SK-N-SH treated with all-trans-retinoic acid at 6 μM for 48 hours (cell line): Measurements from ENCODE around the gene PPP2R5D.

ENCODE experiments used
- ARNTL ChIP-seq: fragments of 450-650 bp; formaldehyde crosslinking; IDR thresholded peaks from 2 replicates; pipeline ENCODE4 v1.5.0; 2020; ENCODE audit warnings: low read depth, mild to moderate bottlenecking, moderate library complexity, borderline replicate concordance
- BACH2 ChIP-seq: fragments of 250-450 bp; sonication (Bioruptor Pico); IDR thresholded peaks from 2 replicates; pipeline ENCODE4 v1.9.0; 2021; ENCODE audit warnings: mild to moderate bottlenecking, borderline replicate concordance
- CREB5 ChIP-seq: fragments of 250-450 bp; sonication (Bioruptor Pico); IDR thresholded peaks from 2 replicates; pipeline ENCODE4 v1.5.1; 2020; ENCODE audit warnings: low read depth, mild to moderate bottlenecking, moderate library complexity
- CSDC2 ChIP-seq: fragments of 250-450 bp; sonication (Bioruptor Pico); IDR thresholded peaks from 2 replicates; pipeline ENCODE4 v1.5.0; 2020; ENCODE audit warnings: mild to moderate bottlenecking, moderate library complexity
- CSRNP3 ChIP-seq: fragments of 250-450 bp; sonication (Bioruptor Pico); IDR thresholded peaks from 2 replicates; pipeline ENCODE4 v1.5.1; 2021; ENCODE audit warnings: mild to moderate bottlenecking, moderate library complexity
- ISL1 ChIP-seq: fragments of 250-450 bp; sonication (Bioruptor Pico); IDR thresholded peaks from 2 replicates; pipeline ENCODE4 v2.1.2; 2022; ENCODE audit warnings: mild to moderate bottlenecking, moderate library complexity
- PATZ1 ChIP-seq: fragments of 250-450 bp; sonication (Bioruptor Pico); IDR thresholded peaks from 2 replicates; pipeline ENCODE4 v1.8.0; 2020; ENCODE audit warnings: mild to moderate bottlenecking, moderate library complexity, borderline replicate concordance
- POU6F1 ChIP-seq: fragments of 250-450 bp; sonication (Bioruptor Pico); IDR thresholded peaks from 2 replicates; pipeline ENCODE4 v1.8.0; 2021; ENCODE audit warnings: low read depth, mild to moderate bottlenecking, moderate library complexity, borderline replicate concordance
- SNAI2 ChIP-seq: fragments of 250-450 bp; sonication (Bioruptor Pico); IDR thresholded peaks from 2 replicates; pipeline ENCODE4 v1.5.0; 2020; ENCODE audit warnings: mild to moderate bottlenecking, moderate library complexity
- ZC3H10 ChIP-seq: fragments of 250-450 bp; sonication (Bioruptor Pico); IDR thresholded peaks from 2 replicates; pipeline ENCODE4 v1.5.1; 2021; ENCODE audit warnings: mild to moderate bottlenecking, moderate library complexity
- ZFP3 ChIP-seq: fragments of 250-450 bp; sonication (Bioruptor Pico); IDR thresholded peaks from 2 replicates; pipeline ENCODE4 v1.5.0; 2020; ENCODE audit warnings: mild to moderate bottlenecking, moderate library complexity
- ZNF70 ChIP-seq: fragments of 450-650 bp; formaldehyde crosslinking; IDR thresholded peaks from 2 replicates; pipeline ENCODE4 v1.5.0; 2020; ENCODE audit warnings: mild to moderate bottlenecking, moderate library complexity
- ZNF8 ChIP-seq: fragments of 450-650 bp; formaldehyde crosslinking; IDR thresholded peaks from 2 replicates; pipeline ENCODE4 v1.5.0; 2020; ENCODE audit warnings: mild to moderate bottlenecking, moderate library complexity

- TF ChIP-seq ZC3H10 = no peak
- no peak for TF ChIP-seq BACH2 (CRISPR knock-in tag)
- no peak for TF ChIP-seq POU6F1 (CRISPR knock-in tag)
- no peak for TF ChIP-seq ISL1 (CRISPR knock-in tag)
- no peak for TF ChIP-seq CSRNP3
- no peak for TF ChIP-seq PATZ1
- no peak for TF ChIP-seq CSDC2 (CRISPR knock-in tag)
- TF ChIP-seq CREB5 (CRISPR knock-in tag) = no peak
- no peak for TF ChIP-seq ZFP3 (CRISPR knock-in tag)
- no peak for TF ChIP-seq SNAI2 (CRISPR knock-in tag)
- TF ChIP-seq ZNF70 (CRISPR knock-in tag) = no peak
- no peak for TF ChIP-seq ARNTL
- TF ChIP-seq ZNF8 (CRISPR knock-in tag) = no peak
Measured at GRCh38 chr6:43013843-43014433, 29.6 kb downstream of the PPP2R5D start, which contains the start of the genes KLHDC3 and MEA1.
